ENCODE measurements around the gene COQ8B.

DNA sequence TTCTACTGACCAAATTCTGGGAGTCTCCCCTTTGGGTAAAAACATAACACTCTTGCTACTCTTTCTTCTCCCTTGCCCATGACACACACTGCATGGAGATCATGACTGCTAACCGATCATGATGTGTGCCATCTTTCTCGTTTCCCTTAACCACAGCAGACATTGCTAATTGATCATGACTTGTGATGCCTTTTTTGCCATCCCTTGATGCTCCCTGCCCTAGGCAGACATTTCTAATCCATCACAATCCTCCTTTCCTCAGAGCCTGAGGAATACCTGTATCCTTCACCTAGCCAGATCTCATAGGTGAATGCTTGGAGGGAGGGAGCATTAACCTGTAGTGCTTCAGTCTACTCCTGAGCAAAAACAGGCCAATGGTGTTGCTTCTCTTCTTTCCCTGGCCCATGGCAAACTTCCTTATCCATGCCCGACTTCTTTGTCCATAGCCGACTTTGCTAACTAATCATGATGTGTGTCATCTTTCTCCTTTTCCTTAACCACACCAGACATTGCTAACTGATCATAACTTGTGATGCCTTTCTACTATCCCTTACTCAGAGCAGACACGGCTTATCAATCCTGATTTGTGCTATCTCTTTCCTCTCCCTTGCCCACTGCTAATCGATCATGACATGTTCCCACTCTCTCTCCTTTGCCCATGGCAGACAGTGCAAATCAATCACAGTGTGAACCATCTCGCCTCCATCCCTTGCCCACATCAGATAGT, 44.0 kb downstream of the COQ8B start:
- TF ChIP-seq, protein P1, sequence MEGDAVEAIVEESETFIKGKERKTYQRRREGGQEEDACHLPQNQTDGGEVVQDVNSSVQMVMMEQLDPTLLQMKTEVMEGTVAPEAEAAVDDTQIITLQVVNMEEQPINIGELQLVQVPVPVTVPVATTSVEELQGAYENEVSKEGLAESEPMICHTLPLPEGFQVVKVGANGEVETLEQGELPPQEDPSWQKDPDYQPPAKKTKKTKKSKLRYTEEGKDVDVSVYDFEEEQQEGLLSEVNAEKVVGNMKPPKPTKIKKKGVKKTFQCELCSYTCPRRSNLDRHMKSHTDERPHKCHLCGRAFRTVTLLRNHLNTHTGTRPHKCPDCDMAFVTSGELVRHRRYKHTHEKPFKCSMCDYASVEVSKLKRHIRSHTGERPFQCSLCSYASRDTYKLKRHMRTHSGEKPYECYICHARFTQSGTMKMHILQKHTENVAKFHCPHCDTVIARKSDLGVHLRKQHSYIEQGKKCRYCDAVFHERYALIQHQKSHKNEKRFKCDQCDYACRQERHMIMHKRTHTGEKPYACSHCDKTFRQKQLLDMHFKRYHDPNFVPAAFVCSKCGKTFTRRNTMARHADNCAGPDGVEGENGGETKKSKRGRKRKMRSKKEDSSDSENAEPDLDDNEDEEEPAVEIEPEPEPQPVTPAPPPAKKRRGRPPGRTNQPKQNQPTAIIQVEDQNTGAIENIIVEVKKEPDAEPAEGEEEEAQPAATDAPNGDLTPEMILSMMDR (optimal IDR thresholded peaks at IDR 0.05 in 1 of 3, IDR thresholded peaks at IDR 0.05 in 1 of 3, conservative IDR thresholded peaks at IDR 0.05 in 1 of 3; ENCODE audit: extremely low read depth in 1 of 3, insufficient read depth in 2 of 3, low read length in 3 of 3) = no peak
- TF ChIP-seq EZH2 (IDR thresholded peaks at IDR 0.05; ENCODE audit: low read length) = no peak

Data from keratinocyte (primary cell).